ENCODE data around the gene PRKCA.

DNA sequence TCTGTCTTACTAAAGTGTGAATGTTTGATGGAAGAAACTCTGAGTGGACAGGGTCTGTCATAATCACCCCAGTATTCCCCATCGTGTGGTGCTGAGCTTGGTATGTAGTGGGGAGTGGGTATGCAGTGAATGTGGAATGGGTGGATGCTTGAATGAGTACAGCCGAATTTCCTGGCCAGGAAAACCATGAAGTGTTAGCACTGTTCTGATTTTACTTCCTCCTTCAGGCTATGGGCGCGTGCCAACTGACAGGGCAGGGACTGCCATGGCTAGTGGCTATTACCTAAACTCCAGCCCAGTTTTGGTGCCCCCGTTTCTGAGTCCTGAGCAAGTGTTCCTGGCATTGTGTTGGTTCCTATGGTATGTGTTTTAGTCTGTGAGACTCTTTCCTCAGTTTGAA is 48.6 kb downstream of the PRKCA start:
- TF ChIP-seq, protein P1, sequence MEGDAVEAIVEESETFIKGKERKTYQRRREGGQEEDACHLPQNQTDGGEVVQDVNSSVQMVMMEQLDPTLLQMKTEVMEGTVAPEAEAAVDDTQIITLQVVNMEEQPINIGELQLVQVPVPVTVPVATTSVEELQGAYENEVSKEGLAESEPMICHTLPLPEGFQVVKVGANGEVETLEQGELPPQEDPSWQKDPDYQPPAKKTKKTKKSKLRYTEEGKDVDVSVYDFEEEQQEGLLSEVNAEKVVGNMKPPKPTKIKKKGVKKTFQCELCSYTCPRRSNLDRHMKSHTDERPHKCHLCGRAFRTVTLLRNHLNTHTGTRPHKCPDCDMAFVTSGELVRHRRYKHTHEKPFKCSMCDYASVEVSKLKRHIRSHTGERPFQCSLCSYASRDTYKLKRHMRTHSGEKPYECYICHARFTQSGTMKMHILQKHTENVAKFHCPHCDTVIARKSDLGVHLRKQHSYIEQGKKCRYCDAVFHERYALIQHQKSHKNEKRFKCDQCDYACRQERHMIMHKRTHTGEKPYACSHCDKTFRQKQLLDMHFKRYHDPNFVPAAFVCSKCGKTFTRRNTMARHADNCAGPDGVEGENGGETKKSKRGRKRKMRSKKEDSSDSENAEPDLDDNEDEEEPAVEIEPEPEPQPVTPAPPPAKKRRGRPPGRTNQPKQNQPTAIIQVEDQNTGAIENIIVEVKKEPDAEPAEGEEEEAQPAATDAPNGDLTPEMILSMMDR (IDR thresholded peaks at IDR 0.05), result no peak
- TF ChIP-seq ZSCAN20 (CRISPR knock-in tag; IDR thresholded peaks at IDR 0.05) (no peak), POLR2A (IDR thresholded peaks at IDR 0.05; ENCODE audit: low read length) (no peak), RAD21 (conservative IDR thresholded peaks at IDR 0.05 in 1 of 2, IDR thresholded peaks at IDR 0.05 in 1 of 2) (no peak), SMC3 (IDR thresholded peaks at IDR 0.05) (no peak), PHF8 (IDR thresholded peaks at IDR 0.05; ENCODE audit: borderline replicate concordance, low read depth) (no peak), SREBF2 (IDR thresholded peaks at IDR 0.05) (no peak), MAFK (IDR thresholded peaks at IDR 0.05; ENCODE audit: partially characterized antibody) (no peak), CEBPB (IDR thresholded peaks at IDR 0.05) (no peak), JUN (IDR thresholded peaks at IDR 0.05) (no peak)
- TF ChIP-seq, protein P2, sequence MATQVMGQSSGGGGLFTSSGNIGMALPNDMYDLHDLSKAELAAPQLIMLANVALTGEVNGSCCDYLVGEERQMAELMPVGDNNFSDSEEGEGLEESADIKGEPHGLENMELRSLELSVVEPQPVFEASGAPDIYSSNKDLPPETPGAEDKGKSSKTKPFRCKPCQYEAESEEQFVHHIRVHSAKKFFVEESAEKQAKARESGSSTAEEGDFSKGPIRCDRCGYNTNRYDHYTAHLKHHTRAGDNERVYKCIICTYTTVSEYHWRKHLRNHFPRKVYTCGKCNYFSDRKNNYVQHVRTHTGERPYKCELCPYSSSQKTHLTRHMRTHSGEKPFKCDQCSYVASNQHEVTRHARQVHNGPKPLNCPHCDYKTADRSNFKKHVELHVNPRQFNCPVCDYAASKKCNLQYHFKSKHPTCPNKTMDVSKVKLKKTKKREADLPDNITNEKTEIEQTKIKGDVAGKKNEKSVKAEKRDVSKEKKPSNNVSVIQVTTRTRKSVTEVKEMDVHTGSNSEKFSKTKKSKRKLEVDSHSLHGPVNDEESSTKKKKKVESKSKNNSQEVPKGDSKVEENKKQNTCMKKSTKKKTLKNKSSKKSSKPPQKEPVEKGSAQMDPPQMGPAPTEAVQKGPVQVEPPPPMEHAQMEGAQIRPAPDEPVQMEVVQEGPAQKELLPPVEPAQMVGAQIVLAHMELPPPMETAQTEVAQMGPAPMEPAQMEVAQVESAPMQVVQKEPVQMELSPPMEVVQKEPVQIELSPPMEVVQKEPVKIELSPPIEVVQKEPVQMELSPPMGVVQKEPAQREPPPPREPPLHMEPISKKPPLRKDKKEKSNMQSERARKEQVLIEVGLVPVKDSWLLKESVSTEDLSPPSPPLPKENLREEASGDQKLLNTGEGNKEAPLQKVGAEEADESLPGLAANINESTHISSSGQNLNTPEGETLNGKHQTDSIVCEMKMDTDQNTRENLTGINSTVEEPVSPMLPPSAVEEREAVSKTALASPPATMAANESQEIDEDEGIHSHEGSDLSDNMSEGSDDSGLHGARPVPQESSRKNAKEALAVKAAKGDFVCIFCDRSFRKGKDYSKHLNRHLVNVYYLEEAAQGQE (IDR thresholded peaks at IDR 0.05), result no peak
